Lower leg skin (tissue), 3 donors: ENCODE measurements around the gene NT5C1B.

Experiments
- POLR2A ChIP-seq, 2 donors: fragments of 450-650 bp; IDR thresholded peaks; one replicate each; pipeline ENCODE4 v1.6.1; 2016 to 2017; ENCODE audit warnings: antibody characterized with exemption in 2 of 2, mild to moderate bottlenecking in 1 of 2, moderate library complexity in 1 of 2
- TF ChIP-seq, protein P1 (sequence below), 3 donors: fragments of 450-650 bp; IDR thresholded peaks; one replicate each; pipeline ENCODE4 v1.5.1; 2016; ENCODE audit warnings: antibody characterized with exemption in 3 of 3, mild to moderate bottlenecking in 3 of 3, moderate library complexity in 2 of 3

DNA sequence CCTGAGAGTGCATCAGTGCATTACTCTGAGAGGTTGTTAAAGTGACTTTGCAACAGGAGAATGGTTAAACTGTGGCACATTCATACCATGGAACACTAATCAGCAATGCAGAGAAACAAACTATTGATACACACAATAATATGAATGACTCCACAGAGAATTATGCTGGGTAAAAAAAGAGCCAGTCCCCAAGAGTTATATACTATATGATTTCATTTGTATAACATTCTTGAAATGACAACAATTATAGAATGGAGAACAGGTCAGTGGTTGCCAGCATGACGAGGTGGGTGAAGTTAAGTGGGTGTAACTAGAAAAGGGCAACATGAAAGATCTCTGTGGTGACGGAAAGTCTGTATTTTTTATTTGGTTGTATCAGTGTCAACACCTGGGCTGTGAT, 3.0 kb upstream of the NT5C1B start:
- TF ChIP-seq, protein P1, sequence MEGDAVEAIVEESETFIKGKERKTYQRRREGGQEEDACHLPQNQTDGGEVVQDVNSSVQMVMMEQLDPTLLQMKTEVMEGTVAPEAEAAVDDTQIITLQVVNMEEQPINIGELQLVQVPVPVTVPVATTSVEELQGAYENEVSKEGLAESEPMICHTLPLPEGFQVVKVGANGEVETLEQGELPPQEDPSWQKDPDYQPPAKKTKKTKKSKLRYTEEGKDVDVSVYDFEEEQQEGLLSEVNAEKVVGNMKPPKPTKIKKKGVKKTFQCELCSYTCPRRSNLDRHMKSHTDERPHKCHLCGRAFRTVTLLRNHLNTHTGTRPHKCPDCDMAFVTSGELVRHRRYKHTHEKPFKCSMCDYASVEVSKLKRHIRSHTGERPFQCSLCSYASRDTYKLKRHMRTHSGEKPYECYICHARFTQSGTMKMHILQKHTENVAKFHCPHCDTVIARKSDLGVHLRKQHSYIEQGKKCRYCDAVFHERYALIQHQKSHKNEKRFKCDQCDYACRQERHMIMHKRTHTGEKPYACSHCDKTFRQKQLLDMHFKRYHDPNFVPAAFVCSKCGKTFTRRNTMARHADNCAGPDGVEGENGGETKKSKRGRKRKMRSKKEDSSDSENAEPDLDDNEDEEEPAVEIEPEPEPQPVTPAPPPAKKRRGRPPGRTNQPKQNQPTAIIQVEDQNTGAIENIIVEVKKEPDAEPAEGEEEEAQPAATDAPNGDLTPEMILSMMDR (IDR thresholded peaks at IDR 0.05): no peak
- TF ChIP-seq POLR2A (IDR thresholded peaks at IDR 0.05): no peak
